A673 (cell line): ENCODE measurements around the gene CBX1.

ENCODE experiments used
- EZH2 ChIP-seq: fragments of 200-600 bp; sonication (generic); IDR thresholded peaks from 2 replicates; pipeline ENCODE4 v1.6.1; 2017; ENCODE audit warnings: borderline replicate concordance, low read depth, mild to moderate bottlenecking, mixed read lengths, antibody characterized with exemption, low read length; ENCODE audit not compliant: poor library complexity, severe bottlenecking
- TF ChIP-seq, protein P1 (sequence below): fragments of 300-800, 200-600 bp; sonication (generic); conservative IDR thresholded peaks from 2 replicates; pipeline ENCODE4 v1.5.1; 2017; ENCODE audit warnings: low read depth, mild to moderate bottlenecking, antibody characterized with exemption, low read length, moderate library complexity, mixed read lengths

DNA sequence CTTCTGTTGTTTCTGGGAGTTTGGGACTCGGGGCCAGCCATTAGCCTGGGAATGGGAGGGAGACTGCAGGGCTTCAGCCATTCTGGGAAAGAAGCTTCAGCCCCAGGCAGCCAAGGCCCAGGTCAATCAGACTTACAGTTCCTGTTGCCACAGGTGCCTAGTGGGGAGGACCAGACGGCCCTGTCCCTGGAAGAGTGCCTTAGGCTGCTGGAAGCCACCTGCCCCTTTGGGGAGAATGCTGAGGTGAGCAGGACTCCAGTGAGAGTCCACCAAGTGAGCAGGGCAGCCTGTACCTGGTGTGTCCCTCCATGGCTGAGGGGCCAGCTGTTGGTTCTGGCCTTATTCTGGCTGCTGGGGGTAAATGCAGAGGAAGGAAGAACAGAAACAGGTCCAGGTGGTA, 44.4 kb downstream of the CBX1 start:
- TF ChIP-seq, protein P1, sequence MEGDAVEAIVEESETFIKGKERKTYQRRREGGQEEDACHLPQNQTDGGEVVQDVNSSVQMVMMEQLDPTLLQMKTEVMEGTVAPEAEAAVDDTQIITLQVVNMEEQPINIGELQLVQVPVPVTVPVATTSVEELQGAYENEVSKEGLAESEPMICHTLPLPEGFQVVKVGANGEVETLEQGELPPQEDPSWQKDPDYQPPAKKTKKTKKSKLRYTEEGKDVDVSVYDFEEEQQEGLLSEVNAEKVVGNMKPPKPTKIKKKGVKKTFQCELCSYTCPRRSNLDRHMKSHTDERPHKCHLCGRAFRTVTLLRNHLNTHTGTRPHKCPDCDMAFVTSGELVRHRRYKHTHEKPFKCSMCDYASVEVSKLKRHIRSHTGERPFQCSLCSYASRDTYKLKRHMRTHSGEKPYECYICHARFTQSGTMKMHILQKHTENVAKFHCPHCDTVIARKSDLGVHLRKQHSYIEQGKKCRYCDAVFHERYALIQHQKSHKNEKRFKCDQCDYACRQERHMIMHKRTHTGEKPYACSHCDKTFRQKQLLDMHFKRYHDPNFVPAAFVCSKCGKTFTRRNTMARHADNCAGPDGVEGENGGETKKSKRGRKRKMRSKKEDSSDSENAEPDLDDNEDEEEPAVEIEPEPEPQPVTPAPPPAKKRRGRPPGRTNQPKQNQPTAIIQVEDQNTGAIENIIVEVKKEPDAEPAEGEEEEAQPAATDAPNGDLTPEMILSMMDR, result no peak
- TF ChIP-seq EZH2, result no peak
